HG03442 (cell line): ENCODE measurements around the gene ABCA6.

Experiments used
- ATAC-seq: cut with Tn5 transposase; IDR thresholded peaks from one replicate; pipeline ENCODE4 v1.9.1; 2021; ENCODE audit warnings: mild to moderate bottlenecking, moderate library complexity; ENCODE audit not compliant: unreplicated experiment

ABCA6 gene

GRCh38 chr17:69143683-69144231 lies 2.1 kb upstream of the ABCA6 start:
- ATAC-seq: no peak

- no peak for ATAC-seq
Measured at GRCh38 chr17:69143151-69143550, 1.5 kb upstream of the ABCA6 start.

DNA sequence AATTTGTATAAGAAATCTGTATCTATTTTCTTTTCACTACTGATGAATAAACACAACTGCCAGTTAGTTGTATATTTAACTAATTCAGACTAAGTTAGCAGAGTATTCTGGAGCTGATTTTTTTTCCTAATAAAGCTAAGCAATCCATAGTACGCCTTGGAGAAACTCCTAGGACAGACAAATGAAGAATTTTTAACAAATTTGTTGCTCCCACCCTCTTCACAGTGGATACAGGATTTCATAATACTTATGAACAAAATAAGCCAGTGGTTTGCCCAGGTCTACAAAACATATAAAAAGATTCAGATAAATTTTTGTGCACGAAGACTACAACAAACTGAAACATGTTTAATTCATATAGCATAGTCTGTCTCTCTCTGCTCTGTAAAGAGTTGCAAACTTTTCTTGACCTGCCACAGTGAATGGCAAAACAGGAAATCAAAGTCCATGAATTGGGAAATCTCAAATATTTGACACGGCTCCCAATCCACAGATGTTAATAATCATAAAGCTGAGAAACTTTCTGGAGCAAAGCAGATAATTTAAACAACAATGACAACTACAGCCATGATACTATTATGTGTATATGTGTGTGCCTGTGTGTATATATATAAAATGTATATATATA lies 594 bp upstream of the ABCA6 start:
- ATAC-seq: no peak

GRCh38 chr17:69134112-69134511 lies 7.6 kb downstream of the ABCA6 start:
- no peak for ATAC-seq

GRCh38 chr17:69130627-69131296 lies 10.9 kb downstream of the ABCA6 start:
- no peak for ATAC-seq

DNA sequence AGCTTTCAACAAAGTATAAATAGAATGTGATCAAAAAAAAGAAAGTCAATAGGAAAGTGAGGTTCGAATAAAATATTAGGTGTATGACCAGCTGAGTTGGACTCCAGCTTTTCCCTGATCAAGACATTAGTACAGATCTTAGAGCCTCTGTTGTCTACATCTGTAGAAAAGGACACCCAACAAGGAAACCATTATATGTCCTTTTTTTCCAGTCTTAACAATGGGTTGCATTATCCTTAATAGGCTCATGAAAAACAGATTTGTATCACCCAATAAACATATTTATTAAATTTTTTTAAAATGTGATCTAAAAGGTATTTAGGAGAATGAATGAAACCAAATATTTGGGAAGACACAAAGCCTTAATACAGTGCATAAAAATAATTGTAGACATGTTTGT lies 18.1 kb downstream of the ABCA6 start:
- ATAC-seq: no peak

GRCh38 chr17:69122065-69122464 lies 19.6 kb downstream of the ABCA6 start:
- no peak for ATAC-seq

DNA sequence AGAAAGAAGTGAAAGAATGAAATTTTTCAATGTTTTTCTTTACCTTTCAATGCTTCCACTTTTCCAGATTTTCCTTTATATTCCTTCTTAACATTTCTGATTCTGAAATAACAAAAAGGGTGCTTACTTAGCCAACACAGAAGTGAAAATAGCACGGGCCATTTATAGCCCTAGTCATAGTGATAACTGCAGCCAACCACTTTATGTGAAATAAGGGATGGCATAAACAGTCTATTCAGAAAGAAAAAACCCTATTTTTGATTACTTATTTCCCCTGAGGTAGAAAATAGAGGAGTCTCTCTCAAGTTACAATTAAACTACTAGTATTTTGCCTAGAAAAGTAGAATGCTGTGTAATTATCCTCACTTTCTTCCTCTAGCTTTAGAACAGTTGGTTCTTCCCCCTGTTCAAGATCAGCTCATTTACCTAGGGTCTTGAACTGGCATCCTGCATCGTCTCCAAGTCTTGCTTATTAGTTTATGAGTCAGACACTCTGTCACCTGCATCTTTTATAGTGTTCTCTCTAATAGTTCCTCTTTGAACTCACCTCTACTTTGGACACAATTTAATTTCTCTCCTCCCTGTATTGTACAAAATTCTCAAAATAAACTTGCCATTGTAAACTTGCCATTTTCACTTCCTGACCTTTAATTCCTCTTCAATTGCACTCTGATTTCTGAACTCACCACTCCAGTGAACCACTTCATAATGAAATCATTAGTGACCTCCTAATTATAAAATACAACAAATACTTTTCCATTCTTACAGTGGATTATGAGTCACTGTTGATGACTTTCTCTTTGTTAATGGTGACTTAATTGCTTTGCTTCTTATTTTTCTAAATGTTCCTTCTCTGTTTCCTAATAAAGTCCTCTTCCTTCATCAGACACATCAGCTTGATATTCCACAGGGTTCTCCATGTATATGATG lies 23.6 kb downstream of the ABCA6 start:
- ATAC-seq: peak; percentile 51

GRCh38 chr17:69111794-69112193 lies 29.9 kb downstream of the ABCA6 start:
- ATAC-seq: no peak

DNA sequence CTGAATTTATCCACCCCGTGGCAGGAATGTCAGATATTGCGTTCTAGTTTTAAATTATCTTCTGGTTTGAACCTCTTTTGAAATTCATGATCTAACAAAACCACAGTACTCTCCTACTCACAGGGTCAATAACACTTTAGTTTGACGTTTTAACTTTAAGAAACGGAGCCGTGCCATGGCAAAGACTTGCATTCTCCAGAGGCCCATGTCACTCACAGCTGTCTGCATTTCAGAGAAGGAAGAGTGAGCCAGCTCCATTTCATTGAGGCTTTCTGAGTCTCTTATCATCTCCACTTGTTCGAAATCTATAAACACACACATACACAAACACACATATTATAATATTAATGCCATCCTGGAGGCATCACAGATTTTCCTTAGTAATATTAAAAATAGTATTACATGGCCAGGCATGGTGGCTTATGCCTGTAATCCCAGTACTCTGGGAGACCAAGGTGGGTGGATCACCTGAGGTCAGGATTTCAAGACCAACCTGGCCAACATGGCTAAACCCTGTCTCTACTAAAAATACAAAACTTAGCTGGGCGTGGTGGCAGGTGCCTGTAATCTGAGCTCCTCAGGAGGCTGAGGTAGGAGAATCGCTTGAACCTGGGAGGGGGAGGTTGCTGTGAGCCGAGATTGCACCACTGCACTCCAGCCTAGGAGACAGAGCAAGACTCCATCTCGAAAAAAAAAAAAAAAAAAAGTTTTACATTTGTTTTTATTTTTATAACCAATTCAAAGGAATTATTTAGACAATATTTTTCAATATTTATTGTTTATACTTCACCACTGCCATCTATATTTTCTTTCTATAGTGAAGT lies 35.6 kb downstream of the ABCA6 start:
- ATAC-seq: no peak

- ATAC-seq: no peak
Measured at GRCh38 chr17:69103557-69104233, 38.0 kb downstream of the ABCA6 start.

- no peak for ATAC-seq
Measured at GRCh38 chr17:69098625-69099024, 43.1 kb downstream of the ABCA6 start.

DNA sequence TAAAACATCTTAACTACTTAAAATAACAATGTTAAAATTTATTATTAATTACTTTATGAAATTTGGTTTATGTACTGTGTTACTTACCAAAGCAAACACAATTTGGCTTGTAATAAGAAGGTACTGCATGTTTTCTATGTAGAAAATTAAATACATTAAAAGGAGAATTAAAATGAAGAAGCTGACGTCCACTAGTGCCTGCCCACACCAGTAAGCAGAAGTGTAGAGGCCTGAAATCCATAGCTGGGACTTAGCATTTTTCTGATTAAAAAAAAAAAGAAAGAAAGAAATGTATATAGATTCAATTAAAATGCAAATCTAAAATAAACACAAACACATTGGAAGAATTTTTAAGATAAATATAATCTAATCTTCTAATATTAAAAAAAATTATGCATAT lies 45.2 kb downstream of the ABCA6 start:
- no peak for ATAC-seq

GRCh38 chr17:69093995-69094394 lies 47.7 kb downstream of the ABCA6 start:
- ATAC-seq: no peak

- no peak for ATAC-seq
Measured at GRCh38 chr17:69093279-69093789, 48.4 kb downstream of the ABCA6 start.

- ATAC-seq: no peak
Measured at GRCh38 chr17:69090365-69090764, 51.3 kb downstream of the ABCA6 start.

- no peak for ATAC-seq
Measured at GRCh38 chr17:69088643-69089200, 53.0 kb downstream of the ABCA6 start.

GRCh38 chr17:69086641-69087040 lies 55.1 kb downstream of the ABCA6 start:
- ATAC-seq: no peak

- ATAC-seq: no peak
Measured at GRCh38 chr17:69084911-69085310, 56.8 kb downstream of the ABCA6 start.

DNA sequence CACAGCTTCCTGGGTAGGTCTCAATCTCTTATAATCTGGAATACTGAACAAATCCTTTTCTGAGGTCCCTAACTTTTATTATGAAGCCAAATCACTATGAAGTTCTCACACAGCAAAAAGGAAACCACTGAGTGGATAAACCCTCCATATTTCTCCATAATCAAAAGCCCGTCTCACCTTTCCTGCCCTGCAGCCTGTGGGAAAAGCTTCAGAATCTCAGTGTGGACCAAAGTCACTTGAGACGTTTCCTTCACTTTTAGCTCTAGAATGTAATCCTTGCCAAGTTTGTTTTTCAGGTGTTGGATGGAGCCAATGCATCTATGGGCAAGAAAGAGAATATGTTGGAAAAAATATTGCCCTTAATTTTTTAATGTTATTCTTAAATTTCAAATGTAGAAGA lies 59.0 kb downstream of the ABCA6 start:
- ATAC-seq: no peak
